Smooth muscle cell of the pulmonary artery (primary cell): ENCODE results near the gene TMEM19. TPM values are rescaled to one million over a fixed set of nuclear protein-coding genes. Genes with fewer than 3 reads are reported as not detected.

Experiments
- total RNA-seq: library from RNA; depleted of rRNA; stranded (reverse); fragments of >200 nt; gene quantifications from 2 replicates; pipeline ENCODE4 v1.2.3, GENCODE V29; 2014

TMEM19 gene
- 27.0 and 44.0 TPM in 2 replicates for total RNA-seq

DNA sequence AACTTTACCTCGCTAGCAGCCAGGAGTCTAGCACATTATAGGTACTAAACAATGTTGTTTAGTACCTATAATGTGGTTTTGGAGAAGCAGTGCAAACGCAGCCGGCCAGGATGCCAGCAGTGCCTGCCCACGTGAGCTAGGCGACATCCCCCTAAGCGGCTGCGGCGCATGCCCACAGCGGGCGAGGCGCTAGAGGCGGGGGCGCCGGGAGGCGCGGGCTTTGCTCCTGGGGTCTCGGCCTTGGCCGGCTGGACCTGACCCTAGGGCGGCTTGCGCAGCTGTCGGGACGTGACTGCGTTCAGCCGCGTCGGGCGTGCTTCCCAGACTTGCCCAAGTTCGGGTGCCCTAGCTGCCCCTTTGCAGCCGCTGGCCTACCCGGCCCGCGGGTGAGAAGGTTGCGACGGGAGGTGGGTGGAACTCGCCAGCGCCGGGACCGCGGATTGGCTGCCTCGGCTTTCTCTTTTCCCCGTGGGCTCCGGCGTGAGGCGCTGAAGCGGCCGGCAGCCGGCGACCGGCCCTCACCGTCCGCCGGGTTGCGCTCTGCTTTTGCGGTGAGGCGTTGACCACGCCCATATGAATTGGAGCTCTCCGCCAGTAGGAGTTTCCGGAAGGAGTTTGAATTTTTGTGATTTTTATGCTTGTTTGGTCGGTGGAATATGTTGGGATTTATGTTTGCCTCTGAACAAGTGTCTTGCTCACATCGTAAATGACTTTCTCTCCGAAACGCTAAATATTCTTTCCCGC, at the start of gene TMEM19:
Gene TMEM19 (plus strand): TSS at position 169 of the 744 bp plus-strand sequence. CDS start 599 bp downstream, outside the sequence.

DNA sequence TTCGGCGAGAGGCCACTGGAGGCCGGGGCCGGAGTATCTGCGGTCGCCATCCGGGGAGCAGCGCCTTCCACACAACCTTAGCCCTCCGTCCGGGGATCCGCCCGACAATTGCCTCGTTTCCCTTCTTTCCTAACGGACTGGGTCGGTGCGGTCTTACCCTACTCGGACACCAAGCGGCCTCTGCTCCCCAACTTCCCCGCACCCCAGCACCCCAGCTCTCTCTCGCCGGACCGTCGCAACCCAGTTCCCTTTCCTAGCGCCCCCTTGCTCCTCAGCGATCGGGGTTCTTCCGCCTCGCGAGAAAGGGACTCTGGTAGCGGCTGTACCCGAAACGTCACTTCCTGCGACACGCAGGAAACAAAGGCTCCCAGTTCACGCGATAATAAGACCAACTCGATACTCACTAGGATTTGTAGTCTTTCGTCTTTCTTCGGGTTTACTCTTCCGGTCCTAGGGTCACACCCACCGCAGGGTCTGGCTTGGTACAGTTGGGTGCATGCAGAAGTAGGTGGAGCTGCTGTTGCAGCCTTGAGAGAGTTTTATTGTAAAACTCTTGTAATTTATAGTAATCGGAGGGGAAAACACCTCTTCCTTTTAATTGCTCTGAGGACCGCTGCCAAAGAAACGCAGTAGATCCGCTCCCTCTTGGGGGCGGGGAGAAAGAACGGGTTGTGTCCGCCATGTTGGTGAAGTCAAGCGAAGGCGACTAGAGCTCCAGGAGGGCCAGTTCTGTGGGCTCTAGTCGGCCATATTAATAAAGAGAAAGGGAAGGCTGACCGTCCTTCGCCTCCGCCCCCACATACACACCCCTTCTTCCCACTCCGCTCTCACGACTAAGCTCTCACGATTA, 22.1 kb upstream of the TMEM19 start, which contains the start of the genes THAP2 and ZFC3H1:
Gene THAP2 (plus strand): TSS at position 741 of the 850 bp plus-strand sequence. CDS start 209 bp downstream, outside the sequence.
Gene ZFC3H1 (minus strand): TSS at position 288 of the 850 bp plus-strand sequence. CDS start 238 bp downstream, at position 50.

Other genes starting within 250 kb of the TMEM19 start
- gene LGR5, start 246.3 kb upstream of the TMEM19 start, total RNA-seq, result 0.03 and 2.2 TPM in 2 replicates
- gene ZFC3H1, start 22.2 kb upstream of the TMEM19 start, total RNA-seq, result 33.7 and 35.9 TPM in 2 replicates
- 3.6 and 4.0 TPM in 2 replicates for gene THAP2, start 21.8 kb upstream of the TMEM19 start, total RNA-seq
- gene RAB21, start 68.8 kb downstream of the TMEM19 start, total RNA-seq, result 37.5 and 42.2 TPM in 2 replicates
- 32.4 and 44.1 TPM in 2 replicates for gene TBC1D15, start 153.7 kb downstream of the TMEM19 start, total RNA-seq